ENCODE results near the gene MIEF2.

MIEF2 gene

DNA sequence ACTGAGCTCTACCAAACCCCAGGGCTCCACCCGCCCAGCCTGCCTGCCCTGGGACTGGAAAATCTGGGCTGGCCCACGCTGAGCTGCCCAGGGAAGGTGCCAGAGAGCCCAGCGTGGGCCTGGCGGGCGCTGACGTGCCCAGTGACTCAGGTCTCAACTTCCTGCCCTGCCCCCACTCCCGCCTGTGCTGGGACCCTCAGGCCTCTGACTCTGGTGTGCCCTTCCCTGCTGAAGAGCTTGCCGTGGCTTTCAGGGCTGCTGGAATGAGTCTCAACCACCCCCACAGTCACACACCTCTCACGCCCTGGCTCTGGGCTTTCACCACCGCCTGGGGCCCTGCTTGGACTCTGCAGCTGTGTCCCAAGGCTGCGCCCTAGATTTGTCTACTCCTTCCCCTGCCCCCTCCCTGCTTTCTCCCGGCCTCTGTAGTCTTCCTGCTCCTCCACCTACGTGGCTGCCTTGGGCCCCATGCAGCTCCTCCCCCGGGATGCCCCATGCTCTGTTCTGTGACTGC is 24.7 kb upstream of the MIEF2 start:
- DNase-seq (ENCODE audit: low read depth), result no peak

DNA sequence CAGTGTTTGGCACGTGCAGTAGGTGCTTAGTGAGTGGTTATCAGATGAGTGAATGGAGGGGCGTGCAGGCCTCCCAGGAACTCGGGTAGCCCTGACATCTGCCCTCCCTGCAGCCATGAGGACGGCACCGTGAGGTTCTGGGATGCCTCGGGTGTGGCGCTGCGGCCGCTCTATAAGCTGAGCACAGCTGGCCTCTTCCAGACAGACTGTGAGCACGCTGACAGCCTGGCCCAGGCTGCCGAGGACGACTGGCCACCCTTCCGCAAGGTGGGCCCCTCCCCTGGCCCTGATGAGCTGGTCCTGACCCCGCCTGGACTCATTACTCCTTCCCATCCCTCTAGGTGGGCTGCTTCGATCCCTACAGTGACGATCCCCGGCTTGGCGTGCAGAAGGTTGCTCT is 24.0 kb upstream of the MIEF2 start:
- no peak for DNase-seq (ENCODE audit: low read depth)

DNA sequence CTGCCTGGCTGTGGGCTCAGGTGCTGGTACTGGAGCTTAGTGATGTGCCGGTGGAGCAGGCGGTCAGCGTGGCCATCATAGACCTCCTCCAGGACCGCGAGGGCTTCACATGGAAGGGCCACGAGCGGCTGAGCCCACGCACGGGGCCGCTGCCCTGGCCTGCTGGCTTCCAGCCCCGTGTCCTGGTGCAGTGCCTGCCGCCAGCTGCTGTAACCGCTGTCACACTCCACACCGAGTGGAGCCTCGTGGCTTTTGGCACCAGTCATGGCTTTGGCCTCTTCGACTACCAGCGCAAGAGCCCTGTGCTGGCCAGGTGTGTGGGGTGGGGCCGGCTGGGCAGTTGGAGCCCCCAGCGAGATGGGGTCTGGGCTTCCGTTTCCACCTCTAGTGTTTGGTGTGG is 23.0 kb upstream of the MIEF2 start:
- no peak for DNase-seq (ENCODE audit: low read depth)

DNA sequence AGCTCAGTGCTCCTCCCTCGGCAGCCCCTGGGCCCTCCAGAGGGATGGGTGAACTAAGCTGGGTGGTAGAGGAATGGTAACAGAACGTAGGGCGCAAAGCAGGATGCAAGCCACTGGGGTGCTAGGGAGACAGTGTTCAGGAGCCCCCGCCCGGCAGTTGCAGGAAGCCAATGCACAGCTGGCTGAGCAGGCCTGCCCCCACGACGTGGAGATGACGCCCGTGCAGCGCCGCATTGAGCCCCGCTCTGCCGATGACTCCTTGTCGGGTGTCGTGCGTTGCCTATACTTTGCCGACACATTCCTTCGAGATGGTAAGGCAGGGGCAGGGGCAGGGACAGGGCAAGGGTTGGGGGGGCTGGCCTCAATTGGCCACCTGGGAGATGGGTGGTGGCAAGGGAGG is 22.2 kb upstream of the MIEF2 start:
- no peak for DNase-seq (ENCODE audit: low read depth)

DNA sequence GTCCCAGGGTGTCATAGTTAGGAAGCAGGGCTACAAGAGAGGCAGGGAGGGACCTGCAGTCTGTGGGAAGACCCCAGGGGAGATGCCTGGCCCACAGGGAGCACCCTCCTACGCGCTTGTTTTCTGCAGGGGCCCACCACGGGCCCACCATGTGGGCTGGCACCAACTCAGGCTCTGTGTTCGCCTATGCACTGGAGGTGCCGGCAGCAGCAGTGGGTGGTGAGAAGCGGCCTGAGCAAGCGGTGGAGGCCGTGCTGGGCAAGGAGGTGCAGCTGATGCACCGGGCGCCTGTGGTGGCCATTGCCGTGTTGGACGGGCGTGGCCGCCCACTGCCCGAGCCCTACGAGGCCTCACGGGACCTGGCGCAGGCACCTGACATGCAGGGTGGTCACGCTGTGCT is 20.0 kb upstream of the MIEF2 start:
- no peak for DNase-seq (ENCODE audit: low read depth)

DNA sequence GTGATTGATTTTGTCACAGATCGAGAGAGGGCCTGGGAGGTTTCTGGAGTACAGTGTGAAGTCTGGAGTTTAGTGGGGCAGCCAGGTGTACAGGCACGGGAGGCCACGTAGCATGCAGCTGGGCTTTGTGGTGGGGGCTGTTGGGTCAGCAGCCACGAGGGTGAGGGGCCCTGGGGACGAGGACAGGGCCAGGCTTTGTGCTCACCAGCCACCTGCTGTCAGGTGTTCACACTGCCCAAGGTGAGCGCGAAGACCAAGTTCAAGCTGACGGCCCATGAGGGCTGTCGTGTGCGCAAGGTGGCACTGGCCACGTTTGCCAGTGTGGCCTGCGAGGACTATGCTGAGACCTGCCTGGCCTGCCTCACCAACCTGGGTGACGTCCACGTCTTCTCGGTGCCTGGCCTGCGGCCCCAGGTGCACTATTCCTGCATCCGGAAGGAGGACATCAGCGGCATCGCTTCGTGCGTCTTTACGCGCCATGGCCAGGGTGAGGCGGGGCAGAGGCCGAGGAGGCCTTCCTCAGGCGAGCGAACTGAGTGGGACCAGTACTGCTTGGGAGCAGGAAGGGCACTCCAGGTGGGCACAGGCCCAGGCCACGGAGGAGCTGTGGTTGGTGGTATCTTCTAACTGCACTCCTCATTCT is 19.1 kb upstream of the MIEF2 start:
- DNase-seq (ENCODE audit: low read depth), result no peak

DNA sequence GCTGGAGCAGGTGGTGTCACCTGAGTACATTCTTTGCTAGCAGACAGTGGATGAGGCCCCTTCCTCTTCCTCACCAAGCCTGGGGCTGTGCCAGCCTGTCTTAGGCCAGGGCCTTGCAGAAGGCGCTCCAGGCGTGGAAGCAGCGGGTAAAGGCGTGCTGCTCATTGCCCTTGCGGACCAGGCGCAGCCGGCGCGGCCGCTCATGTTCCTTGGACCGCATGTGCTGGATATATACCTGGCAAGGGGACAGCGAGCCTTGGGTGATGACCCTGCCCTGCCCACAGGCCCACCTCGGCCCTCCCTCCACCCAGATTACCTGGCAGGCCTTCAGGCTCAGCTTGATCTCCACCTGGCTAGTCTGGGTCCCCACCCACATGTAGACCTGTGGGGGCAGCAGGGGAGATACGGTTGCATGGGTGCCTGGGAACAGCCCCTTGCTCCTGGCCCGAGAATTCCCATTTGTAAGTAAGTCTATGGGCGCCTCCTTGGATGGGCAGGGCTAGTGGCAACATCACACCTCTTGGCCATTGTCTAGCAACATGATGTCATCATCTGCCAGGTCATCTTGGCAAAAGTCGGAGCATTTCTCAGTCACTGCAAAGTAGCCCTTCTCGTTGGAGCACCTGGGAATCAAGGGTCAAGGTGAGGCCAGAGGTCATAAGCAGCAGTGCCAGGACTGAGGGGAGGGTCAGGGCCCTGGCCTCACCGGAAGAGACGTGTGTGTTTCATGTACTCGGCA is 15.3 kb upstream of the MIEF2 start:
- no peak for DNase-seq (ENCODE audit: low read depth)

DNA sequence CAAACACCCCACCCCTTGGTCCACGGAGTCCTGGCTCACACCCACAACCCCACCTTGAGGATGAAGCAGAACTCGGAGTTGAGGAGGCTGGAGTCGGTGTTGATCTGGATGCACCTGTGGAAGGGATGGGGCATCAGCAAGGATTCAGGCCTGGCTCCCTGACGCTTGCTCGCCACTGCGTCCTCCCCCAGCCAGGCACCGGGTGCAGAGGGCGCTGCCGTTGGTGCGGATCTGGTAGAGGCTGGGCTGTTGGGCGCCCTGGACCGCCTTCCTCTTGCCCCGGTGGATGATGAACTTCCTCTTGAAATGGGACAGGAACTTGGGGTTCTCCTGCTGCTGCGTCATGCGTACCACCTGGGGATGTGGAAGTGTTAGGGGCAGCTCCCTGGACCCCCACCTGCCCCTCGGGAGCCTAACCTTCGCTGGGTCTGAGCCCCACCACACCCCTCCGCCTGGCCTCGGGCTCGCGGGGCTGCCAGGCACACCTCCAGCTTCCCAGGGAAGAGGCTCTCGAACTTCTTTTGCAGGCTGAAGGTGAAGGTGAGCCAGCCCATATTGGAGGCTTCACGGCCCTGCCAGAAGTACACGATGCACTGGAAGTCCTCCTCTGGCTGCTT is 14.2 kb upstream of the MIEF2 start:
- no peak for DNase-seq (ENCODE audit: low read depth)

DNA sequence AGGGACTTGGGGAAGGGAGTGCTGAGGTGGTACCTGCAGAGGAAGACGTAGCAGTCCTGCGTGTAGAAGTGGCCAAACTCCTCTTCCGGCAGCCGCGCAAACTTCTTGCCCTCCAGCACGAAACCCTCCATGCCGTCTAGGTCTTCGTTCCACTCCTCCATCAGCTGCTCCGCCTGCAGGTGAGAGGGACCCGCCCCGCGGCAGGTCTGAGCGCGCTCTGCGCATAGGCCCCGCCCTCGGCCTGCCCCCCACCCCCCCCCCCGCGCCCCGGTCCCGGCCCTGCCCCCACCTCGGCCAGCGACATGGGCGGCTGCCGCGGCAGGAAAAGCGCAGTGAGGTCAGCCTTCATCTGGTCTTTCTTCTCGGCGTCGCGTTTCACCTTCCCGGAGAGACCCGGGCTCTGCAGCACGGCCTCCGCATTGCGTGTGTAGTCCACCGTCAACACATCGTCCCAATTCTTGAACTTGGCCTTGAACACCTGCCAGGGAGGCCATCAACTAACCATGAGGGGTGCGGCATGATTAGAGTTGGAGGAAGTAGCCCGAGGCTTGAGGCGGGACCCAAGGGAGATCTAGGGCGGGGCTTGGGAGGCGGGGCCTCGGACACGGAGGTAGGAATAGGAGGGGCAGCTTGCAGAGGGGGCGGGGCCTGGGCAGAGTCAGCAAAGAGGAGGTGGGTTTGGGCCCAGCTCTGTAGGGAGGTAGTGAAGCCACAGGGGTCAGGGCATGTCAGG is 13.4 kb upstream of the MIEF2 start:
- no peak for DNase-seq (ENCODE audit: low read depth)

DNA sequence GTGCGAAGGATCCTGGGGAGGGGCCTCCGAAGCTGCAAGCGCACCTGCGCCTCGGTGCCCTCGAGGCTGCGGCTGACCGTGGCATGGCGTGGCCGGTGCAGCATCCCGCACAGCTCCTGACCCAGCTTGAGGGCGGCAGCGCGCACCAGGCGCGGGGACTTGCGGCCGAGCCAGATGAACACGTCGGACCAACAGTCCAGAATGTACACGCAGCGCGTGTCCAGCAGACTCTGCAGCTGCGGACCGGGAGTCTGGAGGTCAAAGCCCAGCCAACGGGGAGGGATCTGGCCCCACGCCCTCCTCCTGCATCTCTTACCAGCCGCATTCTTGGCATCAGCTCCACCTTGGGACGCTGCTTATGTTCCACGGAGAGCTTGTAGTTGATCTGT is 12.9 kb upstream of the MIEF2 start:
- no peak for DNase-seq (ENCODE audit: low read depth)

DNA sequence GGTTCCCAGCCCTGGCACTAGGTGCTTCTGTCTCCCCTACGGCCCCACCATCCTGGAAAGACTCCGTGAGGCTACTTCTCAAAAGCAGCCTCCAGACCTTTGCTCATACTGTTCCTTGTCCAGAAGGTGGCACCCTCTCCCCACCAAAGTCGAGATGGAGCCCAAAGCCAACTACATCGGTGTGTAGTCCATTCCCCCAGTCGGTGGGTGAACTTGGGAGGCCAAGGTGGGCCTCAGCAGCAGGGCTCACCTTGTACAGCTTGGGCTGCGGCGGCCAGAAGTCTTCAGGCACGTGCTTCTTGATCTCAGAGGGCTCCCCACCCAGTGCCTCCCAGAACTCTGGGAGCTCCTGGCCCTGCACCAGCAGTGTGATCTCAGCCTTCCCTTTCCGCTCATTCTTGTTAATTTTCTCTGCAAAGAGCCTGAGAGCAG is 12.1 kb upstream of the MIEF2 start:
- peak; percentile 45 for DNase-seq (ENCODE audit: low read depth)

DNA sequence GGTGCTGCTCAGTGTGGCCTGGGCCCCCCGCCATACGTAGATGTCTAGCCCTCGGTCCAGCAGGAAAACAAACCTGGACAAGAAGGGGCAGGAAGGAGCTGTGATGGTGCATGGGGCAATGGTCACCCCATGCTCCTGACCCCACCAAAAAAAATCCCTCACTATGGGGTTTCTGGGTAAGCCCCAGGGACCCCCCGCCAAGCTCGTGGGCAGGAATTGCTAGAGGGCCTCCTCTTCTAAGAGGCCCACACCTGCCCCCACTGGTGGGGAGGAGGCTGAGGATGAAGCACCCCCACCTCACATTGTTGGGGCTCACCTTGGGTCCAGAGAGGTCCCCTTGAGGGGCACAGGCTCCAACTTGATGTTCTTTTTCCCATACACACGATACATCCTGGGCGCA is 11.7 kb upstream of the MIEF2 start:
- DNase-seq (ENCODE audit: low read depth), result no peak

DNA sequence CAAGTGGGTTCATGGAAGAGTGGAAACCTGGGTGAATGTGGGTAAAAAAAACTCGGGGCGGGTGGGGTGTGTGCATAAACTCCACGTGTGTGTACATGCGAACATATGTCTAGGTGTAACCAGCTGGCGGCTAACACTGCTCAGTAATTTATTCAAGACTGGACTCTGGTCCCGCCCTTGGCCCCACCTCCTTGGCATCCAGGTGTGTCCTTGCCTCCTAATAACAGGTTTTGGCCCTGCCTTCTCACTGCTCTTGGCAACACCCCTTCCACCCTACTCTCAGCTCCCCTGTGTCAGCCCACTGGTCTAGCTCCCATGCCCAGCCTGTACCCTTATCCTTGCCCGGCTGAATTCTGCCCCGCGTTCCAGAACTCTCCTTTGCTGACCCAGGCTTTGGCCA is 10.2 kb upstream of the MIEF2 start:
- no peak for DNase-seq (ENCODE audit: low read depth)

DNA sequence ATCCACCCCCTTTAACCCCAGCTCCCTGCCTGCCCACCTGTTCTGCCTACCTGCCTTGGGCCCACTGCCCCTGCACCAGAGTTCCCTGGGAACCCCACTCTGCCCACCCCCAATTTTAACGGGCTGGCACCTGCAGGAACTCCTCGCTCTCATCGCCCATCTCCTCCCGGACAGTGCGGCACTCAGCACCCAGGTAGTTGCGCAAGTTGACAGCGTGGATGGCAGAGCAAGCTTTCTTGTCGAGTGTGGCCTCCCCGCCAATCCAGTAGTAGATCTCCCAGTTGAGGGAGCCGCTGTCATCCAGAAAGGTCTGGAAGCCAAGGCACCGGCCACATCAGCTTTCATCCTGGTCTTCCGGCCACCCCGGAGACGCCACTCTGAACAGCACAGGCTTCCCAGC is 9.8 kb upstream of the MIEF2 start:
- DNase-seq (ENCODE audit: low read depth), result no peak

DNA sequence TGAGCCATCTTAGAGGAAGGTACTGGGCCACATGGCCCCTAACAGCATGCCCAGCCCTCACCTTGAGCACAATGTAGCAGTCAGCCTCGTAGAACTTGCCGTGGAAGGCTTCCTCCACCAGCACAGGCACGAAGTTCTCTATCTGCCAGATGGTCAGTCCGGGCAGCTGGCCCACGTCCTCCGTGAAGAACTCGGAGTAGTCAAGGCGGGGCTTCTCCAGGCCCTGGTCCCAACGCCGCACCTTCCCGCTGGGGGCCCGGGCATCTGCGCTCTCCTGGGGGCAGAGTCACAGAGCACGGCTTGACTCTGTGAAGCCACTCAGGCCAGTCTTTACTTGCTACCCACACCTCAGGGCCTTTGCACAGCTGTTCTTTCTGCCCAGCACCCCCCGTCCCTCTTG is 9.3 kb upstream of the MIEF2 start:
- DNase-seq (ENCODE audit: low read depth), result no peak

DNA sequence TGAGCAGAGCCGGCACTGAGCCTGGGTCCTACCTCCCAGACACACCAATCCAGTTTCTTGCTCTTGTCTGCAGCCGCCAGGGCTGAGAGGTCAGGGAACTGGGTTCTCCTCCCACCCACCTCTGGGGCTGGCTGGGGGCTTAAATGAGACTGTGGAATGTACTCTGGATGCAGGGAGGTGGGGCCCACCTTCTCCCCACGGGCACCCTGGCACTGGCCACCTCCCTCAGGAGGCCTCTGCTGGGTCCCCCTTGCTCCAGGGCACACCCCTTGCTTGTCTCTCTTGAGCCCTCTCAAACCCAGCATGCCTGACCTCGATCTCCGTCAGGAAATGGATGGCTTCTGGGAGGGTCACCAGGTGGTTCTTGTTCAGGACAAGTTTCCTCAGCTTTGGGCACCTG is 8.3 kb upstream of the MIEF2 start:
- no peak for DNase-seq (ENCODE audit: low read depth)

DNA sequence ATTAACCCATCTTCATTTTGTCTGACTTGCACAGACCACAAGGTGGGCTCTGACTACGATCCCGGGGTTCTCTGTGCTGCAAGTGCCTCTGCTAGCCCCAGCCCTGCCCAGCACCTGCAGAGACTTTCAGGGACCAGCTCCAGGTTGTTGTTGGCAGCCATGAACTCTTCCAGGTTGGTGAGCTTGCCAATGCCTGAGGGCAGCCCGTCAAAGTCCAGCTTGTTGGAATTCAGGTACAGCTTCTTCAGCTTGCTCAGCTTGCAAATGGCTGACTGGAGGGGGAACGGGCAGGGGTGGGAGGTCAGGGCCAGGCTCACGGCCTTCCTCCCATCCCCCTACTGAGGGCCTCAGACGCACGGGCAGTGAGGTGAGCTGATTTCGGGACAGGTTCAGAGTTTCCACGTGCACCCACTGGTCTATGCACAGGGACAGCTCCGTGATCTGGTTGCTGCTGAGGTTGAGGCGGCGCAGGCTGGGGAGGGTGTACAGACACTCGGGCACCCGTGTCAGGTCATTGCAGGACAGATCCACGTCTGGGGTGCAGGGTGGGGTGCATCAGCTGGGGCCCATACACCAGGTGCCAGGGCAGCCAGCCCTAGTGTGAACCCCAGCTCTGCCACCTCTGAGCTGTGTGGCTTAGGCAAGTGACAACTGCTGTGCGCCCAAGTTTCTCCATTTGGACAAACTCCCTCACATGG is 7.1 kb upstream of the MIEF2 start:
- DNase-seq (ENCODE audit: low read depth), result no peak

DNA sequence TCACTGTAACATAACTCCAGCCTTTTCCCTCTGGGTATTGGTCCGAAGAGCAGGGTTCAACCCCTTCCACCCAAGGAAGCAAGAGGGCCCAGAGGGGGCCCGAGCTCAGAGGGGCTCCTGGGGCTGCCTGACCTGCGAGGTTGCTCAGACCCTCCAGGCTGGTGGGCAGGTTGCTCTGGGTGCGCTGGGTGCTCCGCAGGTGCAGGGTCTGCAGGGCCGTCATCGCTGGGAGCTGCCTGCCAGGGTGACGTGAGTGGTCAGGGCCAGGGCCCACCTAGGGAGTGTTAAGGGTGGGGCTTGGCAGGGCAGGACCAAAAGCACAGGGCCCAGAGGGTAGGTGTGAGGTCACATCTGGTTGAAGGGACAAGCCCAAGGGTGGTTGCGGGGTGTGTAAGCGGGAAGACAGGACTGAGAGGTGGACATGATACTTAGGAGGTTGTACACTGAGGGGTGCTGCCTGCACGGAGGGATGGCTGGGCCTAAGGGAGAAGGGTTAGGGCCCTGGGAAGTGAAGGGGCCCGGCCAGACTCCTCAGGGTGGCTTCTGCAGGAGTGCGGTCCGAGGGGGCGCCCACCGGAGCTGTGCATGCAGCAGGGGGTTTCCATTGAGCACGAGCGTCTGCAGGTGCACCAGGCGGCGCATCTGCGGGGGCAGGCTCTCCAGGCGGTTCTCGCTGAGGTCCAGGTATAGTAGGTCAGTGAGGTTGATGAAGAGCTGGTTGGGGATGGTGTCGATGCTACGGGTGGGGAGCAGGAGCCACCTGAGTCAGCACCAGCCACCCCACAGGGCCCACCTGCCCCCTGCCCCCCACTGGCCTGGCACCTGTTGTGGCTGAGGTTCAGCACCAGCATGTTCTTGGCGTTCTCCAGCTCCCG is 6.3 kb upstream of the MIEF2 start:
- DNase-seq (ENCODE audit: low read depth), result no peak

DNA sequence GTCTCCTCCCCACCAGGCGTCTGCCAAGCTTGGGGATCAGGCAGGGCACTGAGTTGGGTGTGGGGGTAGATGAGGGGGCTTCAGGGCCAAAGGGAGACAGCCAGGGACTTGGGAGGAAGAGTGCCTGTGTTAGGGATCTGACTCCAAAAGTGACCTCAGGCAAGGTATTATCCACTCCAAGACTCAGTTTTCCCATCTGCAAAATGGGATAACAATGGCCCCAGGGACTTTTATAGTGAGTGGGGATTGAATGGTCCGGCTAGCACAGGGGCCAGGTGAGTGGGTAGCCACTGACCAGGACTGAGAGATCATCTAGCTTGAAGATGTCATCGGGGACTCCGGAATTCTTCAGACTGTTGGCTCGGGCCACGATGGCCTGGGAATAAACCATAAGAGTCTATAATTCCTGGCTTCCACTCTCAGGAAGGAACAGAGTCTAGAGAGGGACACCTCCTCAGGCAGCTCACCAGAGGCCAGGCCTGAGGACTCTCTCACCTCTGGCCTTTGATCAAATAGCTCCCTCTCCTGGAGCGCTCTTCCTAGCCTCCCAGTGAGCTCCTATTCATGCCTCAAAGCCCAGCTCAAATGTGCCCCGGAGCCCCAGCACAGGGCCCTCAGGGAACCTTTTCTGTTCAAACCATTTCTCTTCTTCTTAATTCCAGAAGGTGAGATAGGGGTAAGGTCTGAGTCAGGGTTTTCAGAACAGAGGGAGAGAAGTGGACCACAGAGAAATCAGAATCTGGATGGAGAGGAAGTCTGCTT is 5.4 kb upstream of the MIEF2 start:
- DNase-seq (ENCODE audit: low read depth), result no peak

DNA sequence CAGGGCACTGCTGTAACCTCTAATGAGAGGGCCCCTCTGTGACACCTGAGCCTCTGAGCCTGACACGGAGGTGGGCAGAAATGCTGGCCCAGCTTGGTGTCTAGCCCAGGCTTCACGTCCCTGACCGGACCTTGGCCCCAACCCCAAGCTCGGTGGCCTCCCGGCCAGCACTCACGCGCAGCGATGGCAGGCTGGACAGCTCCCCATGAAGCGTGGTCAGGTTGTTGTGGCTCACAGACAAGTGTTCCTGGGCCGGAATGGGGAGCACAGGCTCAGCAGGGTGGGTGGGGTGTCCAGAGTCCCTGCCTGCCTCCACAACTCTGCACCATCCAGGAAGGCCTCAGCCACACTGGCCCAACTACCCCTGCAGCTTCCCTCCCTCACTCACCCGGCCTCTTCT is 4.1 kb upstream of the MIEF2 start:
- DNase-seq (ENCODE audit: low read depth), result no peak

Measured in activated T-helper 1 cell treated with Interleukin-2 at 50 U/mL for 16 hours (primary cell).